Fibroblast of pulmonary artery (primary cell): ENCODE measurements around the gene NUDT3.

ENCODE experiments used
- DNase-seq: peaks from one replicate; pipeline ENCODE4 v3.0.0-alpha.2; 2010; ENCODE audit warnings: low read depth
- H3K4me3 ChIP-seq: replicated peaks from 2 replicates; pipeline ENCODE4 v1.5.1; 2011; ENCODE audit warnings: low read depth, mild to moderate bottlenecking, control low read depth, low read length, moderate library complexity
- TF ChIP-seq, protein P1 (sequence below): IDR thresholded peaks from 2 replicates; pipeline ENCODE4 v1.5.1; 2011; ENCODE audit warnings: mild to moderate bottlenecking, control low read depth, low read length, inconsistent platforms; ENCODE audit errors: missing control alignments

NUDT3 gene

DNA sequence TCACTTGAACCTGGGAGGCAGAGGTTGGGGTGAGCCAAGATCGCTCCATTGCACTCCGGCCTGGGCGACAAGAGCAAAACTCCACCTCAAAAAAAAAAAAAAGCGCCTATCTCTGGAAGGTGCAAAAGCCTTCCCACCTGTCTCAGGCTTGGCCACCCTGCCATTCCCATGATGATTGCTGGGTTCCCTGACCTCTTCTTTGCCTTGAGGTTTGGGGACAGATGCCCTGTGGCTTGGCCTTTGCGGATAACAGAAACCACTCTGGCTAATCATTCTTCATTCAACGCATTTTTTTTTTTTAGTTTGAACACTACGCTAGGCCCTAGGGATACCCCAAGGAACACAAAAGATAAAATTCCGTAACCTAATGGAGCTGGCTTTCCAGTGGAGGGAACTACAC is 162.6 kb downstream of the NUDT3 start:
- TF ChIP-seq, protein P1, sequence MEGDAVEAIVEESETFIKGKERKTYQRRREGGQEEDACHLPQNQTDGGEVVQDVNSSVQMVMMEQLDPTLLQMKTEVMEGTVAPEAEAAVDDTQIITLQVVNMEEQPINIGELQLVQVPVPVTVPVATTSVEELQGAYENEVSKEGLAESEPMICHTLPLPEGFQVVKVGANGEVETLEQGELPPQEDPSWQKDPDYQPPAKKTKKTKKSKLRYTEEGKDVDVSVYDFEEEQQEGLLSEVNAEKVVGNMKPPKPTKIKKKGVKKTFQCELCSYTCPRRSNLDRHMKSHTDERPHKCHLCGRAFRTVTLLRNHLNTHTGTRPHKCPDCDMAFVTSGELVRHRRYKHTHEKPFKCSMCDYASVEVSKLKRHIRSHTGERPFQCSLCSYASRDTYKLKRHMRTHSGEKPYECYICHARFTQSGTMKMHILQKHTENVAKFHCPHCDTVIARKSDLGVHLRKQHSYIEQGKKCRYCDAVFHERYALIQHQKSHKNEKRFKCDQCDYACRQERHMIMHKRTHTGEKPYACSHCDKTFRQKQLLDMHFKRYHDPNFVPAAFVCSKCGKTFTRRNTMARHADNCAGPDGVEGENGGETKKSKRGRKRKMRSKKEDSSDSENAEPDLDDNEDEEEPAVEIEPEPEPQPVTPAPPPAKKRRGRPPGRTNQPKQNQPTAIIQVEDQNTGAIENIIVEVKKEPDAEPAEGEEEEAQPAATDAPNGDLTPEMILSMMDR: no peak
- no peak for DNase-seq
- no peak overlapping the region for H3K4me3 ChIP-seq
